ENCODE measurements around the gene SSTR3. TPM values are rescaled to one million over a fixed set of nuclear protein-coding genes. Genes with fewer than 3 reads are reported as not detected.

SSTR3 gene
- total and polyA plus RNA-seq, 3 donors from 2014 or later: 26.8 to 54.4 (median 40.1) TPM

DNA sequence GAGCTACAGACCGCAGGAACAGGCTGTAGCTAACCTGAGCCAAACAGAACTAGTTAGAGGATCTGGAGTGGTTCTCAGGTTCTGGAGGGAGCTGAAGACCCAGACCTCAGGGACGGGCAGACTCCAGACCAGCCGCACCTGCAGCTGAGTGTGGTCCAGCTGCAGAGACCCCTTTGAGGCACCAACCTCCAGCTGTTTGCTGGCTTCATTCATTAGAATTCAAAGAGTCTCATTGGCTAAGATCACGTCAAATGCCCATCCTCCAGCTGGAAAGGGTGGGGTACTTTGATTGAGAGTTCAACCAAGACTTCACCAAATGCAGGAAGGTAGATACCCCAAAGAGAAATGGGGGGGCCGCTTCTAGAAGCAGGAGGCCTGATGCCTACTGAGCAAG is 49.2 kb downstream of the SSTR3 start:
- H3K9me3 ChIP-seq: no peaks in the 10 kb centered on the region
- DNase-seq: no peak
- no peak for TF ChIP-seq CTCF (IDR thresholded peaks at IDR 0.05)
- TF ChIP-seq POLR2A (IDR thresholded peaks at IDR 0.05): no peak
- no peaks in the 10 kb centered on the region for H3K27me3 ChIP-seq
- no peaks in the 10 kb centered on the region for H3K36me3 ChIP-seq (ENCODE audit: low read depth, missing control alignments)
- H3K4me1 ChIP-seq: peaks cover 6% of the 10 kb centered on the region
- H3K27ac ChIP-seq: no peak overlapping the region
- no peak overlapping the region for H3K4me3 ChIP-seq
- intact Hi-C loops (cut with DNase I; ENCODE audit: low total_unique reads): loop anchor here (5.0 kb wide), 1 partner anchor 39 kb away; no protein-coding TSS in a partner anchor
- WGBS, 2 donors: 64 to 89% methylated on average over 3 to 5 of the region's 5 CpGs

DNA sequence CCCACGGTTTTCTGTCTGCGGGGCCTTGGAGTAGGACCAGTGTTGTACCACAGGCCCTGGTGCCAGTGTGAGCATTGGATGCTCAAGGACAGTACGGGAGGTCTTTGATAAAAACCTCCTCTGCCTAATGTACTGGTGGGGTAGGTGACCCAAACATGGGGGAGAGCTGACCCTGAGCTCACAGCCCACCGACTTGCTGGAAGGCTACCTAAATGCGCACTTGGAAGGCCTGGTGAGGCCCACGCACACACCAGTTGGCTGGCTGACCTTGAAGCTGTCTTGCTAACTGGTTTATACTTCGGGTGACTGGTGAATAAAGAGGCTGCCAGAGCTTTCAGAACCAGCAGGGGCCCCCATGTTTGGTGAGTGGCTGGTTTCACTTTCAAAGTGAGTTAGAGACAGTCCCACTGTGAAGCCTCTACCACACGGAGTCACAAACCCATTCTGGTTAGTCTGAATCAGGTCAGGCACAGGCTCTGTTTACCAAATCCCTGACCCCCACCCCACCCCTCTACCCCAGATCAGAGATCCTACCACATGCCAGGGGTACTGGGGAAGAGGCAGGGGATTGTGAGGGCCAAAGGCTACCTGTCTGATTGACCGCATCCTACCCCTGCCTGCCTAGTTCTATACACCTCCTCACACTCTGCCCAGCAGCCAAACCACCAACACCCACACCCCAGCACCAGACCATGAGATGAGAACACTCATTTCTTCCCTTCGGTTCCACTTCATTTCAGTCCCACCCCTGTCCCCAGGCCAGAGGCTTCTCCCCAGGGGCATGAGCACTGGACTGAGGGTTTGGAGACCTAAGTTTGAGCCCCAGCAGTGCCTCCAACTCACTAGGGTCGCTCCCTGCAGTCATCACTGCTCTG is 49.8 kb downstream of the SSTR3 start:
- TF ChIP-seq CTCF (IDR thresholded peaks at IDR 0.05) (no peak), POLR2A (IDR thresholded peaks at IDR 0.05) (no peak)
- Histone ChIP-seq H3K9me3 (no peaks in the 10 kb centered on the region), H3K4me1 (peaks cover 6% of the 10 kb centered on the region), H3K36me3 (ENCODE audit: low read depth, missing control alignments) (no peaks in the 10 kb centered on the region), H3K27ac (no peak overlapping the region), H3K4me3 (peak overlapping the region in 1 of 2 donors; percentile 4), H3K27me3 (no peaks in the 10 kb centered on the region)
- DNase-seq: no peak
- WGBS, 2 donors: 44 to 49% methylated on average over 11 of the region's 11 CpGs
- intact Hi-C loops (cut with DNase I; ENCODE audit: low total_unique reads): loop anchor here (5.0 kb wide), 1 partner anchor 40 kb away; no protein-coding TSS in a partner anchor

DNA sequence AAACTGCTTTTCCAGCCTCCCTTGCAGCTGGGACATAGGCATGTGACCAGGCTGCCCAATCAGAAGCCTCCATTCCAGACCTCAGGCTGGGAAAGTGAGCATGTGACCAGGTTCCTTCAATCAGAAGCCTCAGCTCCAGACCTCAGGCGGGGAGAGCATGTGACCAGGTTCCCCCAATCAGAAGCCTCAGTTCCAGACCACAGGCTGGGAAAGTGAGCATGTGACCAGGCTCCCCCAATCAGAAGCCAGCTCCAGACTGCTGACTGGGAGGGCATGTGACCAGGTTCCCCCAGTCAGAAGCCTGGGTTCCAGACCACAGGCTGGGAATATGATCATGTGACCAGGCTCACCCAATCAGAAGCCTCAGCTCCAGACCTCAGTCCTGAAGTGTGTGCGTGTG is 50.8 kb downstream of the SSTR3 start:
- 60 to 64% methylated on average over 1 to 2 of the region's 2 CpGs for WGBS, 2 donors
- H3K27me3 ChIP-seq: no peaks in the 10 kb centered on the region
- no peaks in the 10 kb centered on the region for H3K9me3 ChIP-seq
- TF ChIP-seq POLR2A (IDR thresholded peaks at IDR 0.05): no peak
- no peak for TF ChIP-seq CTCF (IDR thresholded peaks at IDR 0.05)
- DNase-seq: peak; percentile 93
- intact Hi-C loops (cut with DNase I; ENCODE audit: low total_unique reads): loop anchor here (5.0 kb wide), 1 partner anchor 41 kb away; no protein-coding TSS in a partner anchor
- peaks cover 6% of the 10 kb centered on the region for H3K4me1 ChIP-seq
- no peak overlapping the region for H3K27ac ChIP-seq
- peak overlapping the region in 1 of 2 donors; percentile 17 for H3K4me3 ChIP-seq
- H3K36me3 ChIP-seq (ENCODE audit: low read depth, missing control alignments): no peaks in the 10 kb centered on the region

- intact Hi-C loops (cut with DNase I; ENCODE audit: low total_unique reads): loop anchor here (5.0 kb wide), 1 partner anchor 42 kb away; no protein-coding TSS in a partner anchor
- no peaks in the 10 kb centered on the region for H3K27me3 ChIP-seq
- no peaks in the 10 kb centered on the region for H3K9me3 ChIP-seq
- DNase-seq: no peak
- H3K4me3 ChIP-seq: no peak overlapping the region
- H3K27ac ChIP-seq: no peak overlapping the region
- no peaks in the 10 kb centered on the region for H3K36me3 ChIP-seq (ENCODE audit: low read depth, missing control alignments)
- WGBS, 2 donors: 57 to 67% methylated on average over 6 of the region's 6 CpGs
- peaks cover 6% of the 10 kb centered on the region for H3K4me1 ChIP-seq
- no peak for TF ChIP-seq POLR2A (IDR thresholded peaks at IDR 0.05)
- no peak for TF ChIP-seq CTCF (IDR thresholded peaks at IDR 0.05)
Measured at GRCh38 chr22:37160027-37160426, 52.2 kb downstream of the SSTR3 start.

Data from testis (tissue), 3 donors.